Muscle of leg (tissue), 11 donors: ENCODE results near the gene STRN4. TPM values are rescaled to one million over a fixed set of nuclear protein-coding genes. Genes with fewer than 3 reads are reported as not detected.

Source experiments
- DNase-seq: peaks from one replicate; pipeline ENCODE4 v3.0.0; 2013
- H3K27ac ChIP-seq: one replicate; pipeline ENCODE4 v1.5.1; 2013; ENCODE audit warnings: mild to moderate bottlenecking, low read length, control low read depth
- H3K27me3 ChIP-seq: one replicate; pipeline ENCODE4 v1.6.1; 2013; ENCODE audit warnings: low read length; ENCODE audit not compliant: control insufficient read depth, insufficient read depth
- H3K36me3 ChIP-seq: one replicate; pipeline ENCODE4 v1.6.1; 2013; ENCODE audit warnings: low read length; ENCODE audit not compliant: control insufficient read depth, insufficient read depth
- H3K4me1 ChIP-seq: one replicate; pipeline ENCODE4 v1.6.1; 2013; ENCODE audit warnings: low read length; ENCODE audit not compliant: control insufficient read depth, insufficient read depth
- H3K4me3 ChIP-seq: one replicate; pipeline ENCODE4 v1.5.1; 2013; ENCODE audit warnings: low read length, control low read depth
- H3K9me3 ChIP-seq: replicated peaks from 2 replicates; pipeline ENCODE4 v1.6.1; 2013; ENCODE audit warnings: low read depth, low read length; ENCODE audit not compliant: control insufficient read depth
- WGBS: methylation state at CpG from one replicate; pipeline ENCODE4 v1.1.5; 2013; ENCODE audit warnings: missing lambda C conversion rate; ENCODE audit not compliant: insufficient coverage; 5-methylcytosine and 5-hydroxymethylcytosine counted together
- polyA plus RNA-seq, 8 donors: library from polyadenylated mRNA; unstranded; fragments of 120-200 nt; gene quantifications; one replicate each; pipeline versions ENCODE4 v1.2.1 to v1.2.3, GENCODE V29; 2013; ENCODE audit warnings: inconsistent platforms in 1 of 8, low replicate concordance in 1 of 8; ENCODE audit not compliant: insufficient read length in 8 of 8, insufficient read depth in 1 of 8
- total RNA-seq: library from RNA; stranded (reverse); fragments of 120-200 nt; gene quantifications from one replicate; pipeline ENCODE4 v1.2.4, GENCODE V29; 2013

Gene STRN4
- total and polyA plus RNA-seq, 9 donors = 35.2 to 66.0 (median 55.7) TPM

GRCh38 chr19:46759817-46760333 lies 13.6 kb upstream of the STRN4 start:
- Histone ChIP-seq H3K9me3 (no peaks in the 10 kb centered on the region), H3K27ac (no peak overlapping the region), H3K4me3 (no peak overlapping the region), H3K4me1 (peaks cover 14% of the 10 kb centered on the region), H3K36me3 (peaks cover 24% of the 10 kb centered on the region), H3K27me3 (no peaks in the 10 kb centered on the region)
- WGBS = 24% methylated on average over 5 of the region's 7 CpGs
- peak; percentile 84 for DNase-seq

GRCh38 chr19:46759206-46759605 lies 13.0 kb upstream of the STRN4 start:
- Histone ChIP-seq H3K9me3 (no peaks in the 10 kb centered on the region), H3K36me3 (peaks cover 24% of the 10 kb centered on the region), H3K27ac (no peak overlapping the region), H3K4me1 (peaks cover 14% of the 10 kb centered on the region), H3K4me3 (no peak overlapping the region), H3K27me3 (no peaks in the 10 kb centered on the region)
- no CpG with 5 or more reads among the region's 6 CpGs for WGBS
- DNase-seq = no peak

DNA sequence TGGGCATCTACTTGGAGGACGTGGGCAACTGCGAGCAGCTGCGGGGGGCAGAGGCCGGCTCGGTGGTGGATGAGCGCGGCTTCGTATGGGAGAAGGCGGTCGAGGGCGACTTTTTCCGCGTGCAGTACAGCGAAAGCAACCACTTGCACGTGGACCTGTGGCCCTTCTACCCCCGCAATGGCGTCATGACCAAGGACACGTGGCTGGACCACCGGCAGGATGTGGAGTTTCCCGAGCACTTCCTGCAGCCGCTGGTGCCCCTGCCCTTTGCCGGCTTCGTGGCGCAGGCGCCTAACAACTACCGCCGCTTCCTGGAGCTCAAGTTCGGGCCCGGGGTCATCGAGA lies 10.3 kb upstream of the STRN4 start:
- H3K27ac ChIP-seq = no peak overlapping the region
- no peaks in the 10 kb centered on the region for H3K9me3 ChIP-seq
- H3K27me3 ChIP-seq = no peaks in the 10 kb centered on the region
- H3K36me3 ChIP-seq = peaks cover 32% of the 10 kb centered on the region
- 71% methylated on average over 30 of the region's 30 CpGs for WGBS
- no peak overlapping the region for H3K4me3 ChIP-seq
- DNase-seq = no peak
- H3K4me1 ChIP-seq = peaks cover 14% of the 10 kb centered on the region

DNA sequence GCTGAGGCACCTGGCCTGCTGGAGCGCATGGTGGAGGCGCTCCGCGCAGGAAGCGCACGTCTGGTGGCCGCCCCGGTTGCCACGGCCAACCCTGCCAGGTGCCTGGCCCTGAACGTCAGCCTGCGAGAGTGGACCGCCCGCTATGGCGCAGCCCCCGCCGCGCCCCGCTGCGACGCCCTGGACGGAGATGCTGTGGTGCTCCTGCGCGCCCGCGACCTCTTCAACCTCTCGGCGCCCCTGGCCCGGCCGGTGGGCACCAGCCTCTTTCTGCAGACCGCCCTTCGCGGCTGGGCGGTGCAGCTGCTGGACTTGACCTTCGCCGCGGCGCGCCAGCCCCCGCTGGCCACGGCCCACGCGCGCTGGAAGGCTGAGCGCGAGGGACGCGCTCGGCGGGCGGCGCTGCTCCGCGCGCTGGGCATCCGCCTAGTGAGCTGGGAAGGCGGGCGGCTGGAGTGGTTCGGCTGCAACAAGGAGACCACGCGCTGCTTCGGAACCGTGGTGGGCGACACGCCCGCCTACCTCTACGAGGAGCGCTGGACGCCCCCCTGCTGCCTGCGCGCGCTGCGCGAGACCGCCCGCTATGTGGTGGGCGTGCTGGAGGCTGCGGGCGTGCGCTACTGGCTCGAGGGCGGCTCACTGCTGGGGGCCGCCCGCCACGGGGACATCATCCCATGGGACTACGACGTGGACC lies 9.7 kb upstream of the STRN4 start:
- DNase-seq = no peak
- H3K27ac ChIP-seq = no peak overlapping the region
- H3K27me3 ChIP-seq = no peaks in the 10 kb centered on the region
- WGBS = 83% methylated on average over 86 of the region's 86 CpGs
- no peaks in the 10 kb centered on the region for H3K9me3 ChIP-seq
- H3K36me3 ChIP-seq = peaks cover 33% of the 10 kb centered on the region
- H3K4me3 ChIP-seq = no peak overlapping the region
- peaks cover 14% of the 10 kb centered on the region for H3K4me1 ChIP-seq

DNA sequence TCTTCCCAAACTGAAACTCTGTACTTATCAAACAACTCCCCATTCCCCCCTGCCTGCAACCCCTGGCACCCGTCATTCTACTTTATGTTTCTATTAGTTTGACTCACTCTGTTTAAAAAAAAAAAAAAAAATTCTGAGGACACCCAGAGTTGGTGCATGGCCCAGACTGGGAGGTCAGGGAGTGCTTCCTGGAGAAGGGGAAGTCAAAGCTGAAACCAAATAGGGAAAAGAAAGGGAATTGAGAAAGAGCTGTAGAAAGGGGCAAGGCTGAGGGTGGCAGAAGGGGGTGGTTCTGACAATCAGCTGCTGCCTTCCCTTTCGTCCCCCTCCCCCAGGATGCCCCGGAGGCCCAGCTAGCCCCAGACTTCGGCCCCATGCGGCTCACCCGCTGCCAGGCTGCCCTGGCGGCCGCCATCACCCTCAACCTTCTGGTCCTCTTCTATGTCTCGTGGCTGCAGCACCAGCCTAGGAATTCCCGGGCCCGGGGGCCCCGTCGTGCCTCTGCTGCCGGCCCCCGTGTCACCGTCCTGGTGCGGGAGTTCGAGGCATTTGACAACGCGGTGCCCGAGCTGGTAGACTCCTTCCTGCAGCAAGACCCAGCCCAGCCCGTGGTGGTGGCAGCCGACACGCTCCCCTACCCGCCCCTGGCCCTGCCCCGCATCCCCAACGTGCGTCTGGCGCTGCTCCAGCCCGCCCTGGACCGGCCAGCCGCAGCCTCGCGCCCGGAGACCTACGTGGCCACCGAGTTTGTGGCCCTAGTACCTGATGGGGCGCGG lies 9.0 kb upstream of the STRN4 start:
- Histone ChIP-seq H3K4me1 (peaks cover 14% of the 10 kb centered on the region), H3K9me3 (no peaks in the 10 kb centered on the region), H3K4me3 (no peak overlapping the region), H3K27me3 (no peaks in the 10 kb centered on the region), H3K36me3 (peaks cover 41% of the 10 kb centered on the region), H3K27ac (no peak overlapping the region)
- WGBS = 74% methylated on average over 38 of the region's 39 CpGs
- DNase-seq = peak; percentile 29

DNA sequence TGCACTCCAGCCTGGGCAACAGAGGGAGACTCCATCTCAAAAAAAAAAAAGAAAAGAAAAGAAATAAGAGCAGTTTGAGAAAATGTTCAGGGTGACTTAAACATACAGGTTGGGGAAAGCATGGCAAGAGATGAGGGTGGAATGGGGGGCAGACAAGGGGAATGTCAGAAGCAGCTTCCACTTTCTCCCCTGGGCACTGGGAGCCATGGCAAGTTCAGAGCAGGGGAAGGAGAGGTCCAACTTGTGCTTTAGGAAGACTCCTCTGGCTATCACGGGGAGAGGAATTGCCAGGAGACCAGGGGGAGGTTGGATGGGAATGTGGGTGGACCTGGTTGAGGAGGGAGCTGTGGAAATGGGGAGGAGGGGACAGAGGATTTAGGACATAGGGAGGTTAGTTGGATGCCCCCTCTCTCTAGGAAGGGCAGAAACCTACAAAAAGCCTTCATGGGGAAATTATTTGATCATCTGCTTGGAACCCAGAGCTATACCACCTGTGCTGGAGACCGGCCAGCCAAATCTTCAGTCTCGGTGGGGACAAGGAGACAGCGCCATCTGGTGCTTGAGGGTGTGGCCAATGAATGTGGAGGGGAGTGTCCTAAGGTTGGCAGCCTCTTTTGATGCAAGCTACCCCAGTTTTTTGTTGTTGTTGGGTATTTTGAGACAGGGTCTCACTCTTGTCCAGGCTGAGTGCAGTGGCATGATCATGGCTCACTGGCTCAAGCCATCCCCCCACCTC lies 7.3 kb upstream of the STRN4 start:
- 5% methylated on average over 3 of the region's 4 CpGs for WGBS
- Histone ChIP-seq H3K4me3 (no peak overlapping the region), H3K9me3 (no peaks in the 10 kb centered on the region), H3K36me3 (peaks cover 54% of the 10 kb centered on the region), H3K27me3 (no peaks in the 10 kb centered on the region), H3K27ac (no peak overlapping the region), H3K4me1 (peaks cover 10% of the 10 kb centered on the region)
- DNase-seq = peak; percentile 54

GRCh38 chr19:46748325-46749109 lies 2.3 kb upstream of the STRN4 start:
- DNase-seq = peak; percentile 52
- 92% methylated on average over 2 of the region's 21 CpGs for WGBS

GRCh38 chr19:46745521-46746280 lies 549 bp downstream of the STRN4 start, which contains the start of gene FKRP:
FKRP (plus strand) TSS chr19:46746057; CDS start chr19:46755451, 9,394 bp downstream.
- peak within 1 kb of the TSS; percentile 65 for H3K27ac ChIP-seq
- DNase-seq = peak; percentile 57
- no peaks in the 10 kb centered on the region for H3K27me3 ChIP-seq
- H3K4me3 ChIP-seq = peak within 1 kb of the TSS; percentile 94
- H3K4me1 ChIP-seq = peaks cover 27% of the 10 kb centered on the region
- peaks cover 40% of the 10 kb centered on the region for H3K36me3 ChIP-seq
- no peaks in the 10 kb centered on the region for H3K9me3 ChIP-seq
- WGBS = under 1% methylated on average over 60 of the region's 68 CpGs

More at GRCh38 chr19:46748325-46749109, 2.3 kb upstream of the STRN4 start:
- H3K4me1 ChIP-seq = peaks cover 19% of the 10 kb centered on the region
- H3K4me3 ChIP-seq = no peak overlapping the region
- H3K27ac ChIP-seq = no peak overlapping the region
- H3K36me3 ChIP-seq = peaks cover 41% of the 10 kb centered on the region
- H3K9me3 ChIP-seq = no peaks in the 10 kb centered on the region
- no peaks in the 10 kb centered on the region for H3K27me3 ChIP-seq

DNA sequence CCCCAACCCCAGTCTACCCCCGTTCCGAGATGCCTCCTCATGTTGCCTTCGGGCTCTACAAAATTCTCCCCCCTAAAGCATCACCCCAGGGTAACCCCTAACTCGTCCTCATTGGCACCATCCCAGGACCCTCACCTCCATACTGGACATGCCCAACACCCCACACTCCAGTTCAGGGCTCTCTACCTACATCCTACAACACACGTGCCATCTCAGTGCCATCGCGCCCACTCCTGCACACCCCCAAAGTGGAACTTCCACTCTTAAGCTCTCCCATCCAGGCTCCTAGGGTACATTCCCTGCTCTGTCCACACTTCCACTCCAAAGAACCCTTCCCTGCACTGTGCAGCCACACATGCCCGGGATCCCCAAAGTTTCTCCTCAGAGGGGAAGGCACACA lies 1.2 kb downstream of the STRN4 start:
- no peak for DNase-seq
- Histone ChIP-seq H3K27ac (no peak overlapping the region), H3K27me3 (no peaks in the 10 kb centered on the region), H3K36me3 (peaks cover 36% of the 10 kb centered on the region), H3K9me3 (no peaks in the 10 kb centered on the region), H3K4me3 (peak overlapping the region; percentile 94), H3K4me1 (peaks cover 27% of the 10 kb centered on the region)
- WGBS = 25% methylated on average over 7 of the region's 8 CpGs
